ENCODE results near the gene ADGRE1.

GRCh38 chr19:6888967-6889366, 1.6 kb downstream of the ADGRE1 start:
- no peak for TF ChIP-seq CTCF (IDR thresholded peaks at IDR 0.05)
- no peak for TF ChIP-seq SMC3 (IDR thresholded peaks at IDR 0.05; ENCODE audit: low read depth, low read length)
- no peak for TF ChIP-seq GATA2 (CRISPR knock-in tag; IDR thresholded peaks at IDR 0.05)
- no peak for TF ChIP-seq POLR2AphosphoS5 (IDR thresholded peaks at IDR 0.05; ENCODE audit: low read depth, low read length)

Data from SK-N-SH (cell line).